SJSA1 (cell line): ENCODE measurements around the gene NPTXR. TPM values are rescaled to one million over a fixed set of nuclear protein-coding genes. Genes with fewer than 3 reads are reported as not detected.
"Not testable (repeated sequence)": the region's sequence is repeated elsewhere in the genome, so short reads cannot be mapped to it uniquely, and the experiment has no call there.

Experiments
- DNase-seq, 2 experiments: peaks; one replicate each; pipeline ENCODE4 v3.0.0-alpha.2; 2015 to 2020; ENCODE audit warnings: low spot score in 2 of 2, low read depth in 1 of 2
- H3K27ac ChIP-seq: fragments of 250-450 bp; sonication (Bioruptor Pico); 2 replicates; pipeline ENCODE4 v1.5.1; 2020; ENCODE audit warnings: mild to moderate bottlenecking, moderate library complexity
- H3K27me3 ChIP-seq: fragments of 250-450 bp; sonication (Bioruptor Pico); replicated peaks from 2 replicates; pipeline ENCODE4 v1.5.1; 2020; ENCODE audit warnings: mild to moderate bottlenecking, moderate library complexity
- H3K36me3 ChIP-seq: fragments of 250-450 bp; sonication (Bioruptor Pico); 2 replicates; pipeline ENCODE4 v1.5.1; 2020; ENCODE audit warnings: mild to moderate bottlenecking
- H3K4me1 ChIP-seq: fragments of 250-450 bp; sonication (Bioruptor Pico); replicated peaks from 2 replicates; pipeline ENCODE4 v1.6.1; 2021; ENCODE audit warnings: mild to moderate bottlenecking
- H3K4me3 ChIP-seq: fragments of 250-450 bp; sonication (Bioruptor Pico); 2 replicates; pipeline ENCODE4 v1.5.1; 2020; ENCODE audit warnings: mild to moderate bottlenecking
- H3K9me3 ChIP-seq: fragments of 250-450 bp; sonication (Bioruptor Pico); replicated peaks from 2 replicates; pipeline ENCODE4 v1.5.1; 2020; ENCODE audit warnings: mild to moderate bottlenecking
- total RNA-seq: library from RNA; depleted of rRNA; stranded (reverse); fragments of >200 nt; shearing (Covaris generic); gene quantifications from 2 replicates; pipeline ENCODE4 v1.2.3, GENCODE V29; 2014

Gene NPTXR
- total RNA-seq, 1 experiment from 2014 or later = 2.2 TPM

- Histone ChIP-seq H3K9me3 (no peaks in the 10 kb centered on the region), H3K27me3 (no peaks in the 10 kb centered on the region), H3K27ac (no peak overlapping the region), H3K4me1 (no peaks in the 10 kb centered on the region; the same call in 1 of the 2 replicates), H3K4me3 (no peak overlapping the region), H3K36me3 (peaks cover 33% of the 10 kb centered on the region)
- DNase-seq = no peak
Measured at GRCh38 chr22:38865201-38866023, 21.6 kb upstream of the NPTXR start.

GRCh38 chr22:38864361-38865191 is 20.7 kb upstream of the NPTXR start:
- H3K9me3 ChIP-seq = no peaks in the 10 kb centered on the region
- no peaks in the 10 kb centered on the region for H3K4me1 ChIP-seq
- peaks cover 28% of the 10 kb centered on the region for H3K36me3 ChIP-seq
- H3K27me3 ChIP-seq = no peaks in the 10 kb centered on the region
- no peak overlapping the region for H3K4me3 ChIP-seq
- H3K27ac ChIP-seq = no peak overlapping the region
- DNase-seq = no peak

GRCh38 chr22:38863531-38864131 is 19.8 kb upstream of the NPTXR start:
- Histone ChIP-seq H3K27me3 (no peaks in the 10 kb centered on the region), H3K4me1 (no peaks in the 10 kb centered on the region), H3K36me3 (peaks cover 21% of the 10 kb centered on the region), H3K27ac (no peak overlapping the region), H3K9me3 (no peaks in the 10 kb centered on the region), H3K4me3 (no peak overlapping the region)
- DNase-seq = no peak

- Histone ChIP-seq H3K27me3 (no peaks in the 10 kb centered on the region), H3K9me3 (no peaks in the 10 kb centered on the region), H3K36me3 (peaks cover 11% of the 10 kb centered on the region), H3K4me3 (no peak overlapping the region), H3K27ac (no peak overlapping the region), H3K4me1 (no peaks in the 10 kb centered on the region)
- no peak for DNase-seq
Measured at GRCh38 chr22:38862375-38863329, 18.8 kb upstream of the NPTXR start.

- Histone ChIP-seq H3K36me3 (peaks cover 8% of the 10 kb centered on the region), H3K4me3 (no peak overlapping the region), H3K27me3 (peaks cover 4% of the 10 kb centered on the region; the same call in 1 of the 2 replicates), H3K4me1 (no peaks in the 10 kb centered on the region), H3K27ac (no peak overlapping the region), H3K9me3 (no peaks in the 10 kb centered on the region)
- DNase-seq = no peak
Measured at GRCh38 chr22:38861927-38862326, 18.1 kb upstream of the NPTXR start.

- no peak overlapping the region for H3K27ac ChIP-seq
- H3K4me1 ChIP-seq = no peaks in the 10 kb centered on the region
- H3K27me3 ChIP-seq = peaks cover 4% of the 10 kb centered on the region; the same call in 1 of the 2 replicates
- H3K9me3 ChIP-seq = no peaks in the 10 kb centered on the region
- no peak for DNase-seq
- H3K36me3 ChIP-seq = peaks cover 8% of the 10 kb centered on the region
- H3K4me3 ChIP-seq = no peak overlapping the region
Measured at GRCh38 chr22:38861170-38861876, 17.5 kb upstream of the NPTXR start.

- H3K27ac ChIP-seq = no peak overlapping the region
- H3K4me1 ChIP-seq = no peaks in the 10 kb centered on the region
- no peak overlapping the region for H3K4me3 ChIP-seq
- H3K36me3 ChIP-seq = peaks cover 1% of the 10 kb centered on the region; the same call in 1 of the 2 replicates
- DNase-seq = no peak
- H3K27me3 ChIP-seq = peaks cover 4% of the 10 kb centered on the region
- no peaks in the 10 kb centered on the region for H3K9me3 ChIP-seq
Measured at GRCh38 chr22:38860283-38861169, 16.7 kb upstream of the NPTXR start.

GRCh38 chr22:38859581-38860282 is 15.9 kb upstream of the NPTXR start:
- Histone ChIP-seq H3K27ac (no peak overlapping the region), H3K4me1 (no peaks in the 10 kb centered on the region), H3K27me3 (peaks cover 4% of the 10 kb centered on the region), H3K9me3 (no peaks in the 10 kb centered on the region), H3K36me3 (no peaks in the 10 kb centered on the region), H3K4me3 (no peak overlapping the region)
- DNase-seq = no peak

- H3K27ac ChIP-seq = no peak overlapping the region
- H3K4me3 ChIP-seq = no peak overlapping the region
- DNase-seq = no peak
- no peaks in the 10 kb centered on the region for H3K4me1 ChIP-seq
- H3K36me3 ChIP-seq = no peaks in the 10 kb centered on the region
- H3K9me3 ChIP-seq = no peaks in the 10 kb centered on the region
- H3K27me3 ChIP-seq = peaks cover 4% of the 10 kb centered on the region
Measured at GRCh38 chr22:38858492-38858891, 14.7 kb upstream of the NPTXR start.

- H3K4me3 ChIP-seq, H3K4me1 ChIP-seq, H3K27me3 ChIP-seq, H3K9me3 ChIP-seq, H3K27ac ChIP-seq, DNase-seq, H3K36me3 ChIP-seq: not testable (repeated sequence)
Measured at GRCh38 chr22:38854476-38854875, 10.6 kb upstream of the NPTXR start.

GRCh38 chr22:38853883-38854282 is 10.1 kb upstream of the NPTXR start:
- not testable (repeated sequence) for H3K4me1 ChIP-seq, H3K36me3 ChIP-seq, H3K27ac ChIP-seq, H3K4me3 ChIP-seq, H3K27me3 ChIP-seq, H3K9me3 ChIP-seq, DNase-seq
